Inflammatory macrophage treated with lipopolysaccharide for 1 hour (primary cell): ENCODE results near the gene B4GALT4.
"Not testable (repeated sequence)": the region's sequence is repeated elsewhere in the genome, so short reads cannot be mapped to it uniquely, and the experiment has no call there.

Source experiments
- DNase-seq, 2 donors: peaks; one replicate each; pipeline ENCODE4 v3.0.0-alpha.2; 2020 to 2022

Gene B4GALT4, protein sequence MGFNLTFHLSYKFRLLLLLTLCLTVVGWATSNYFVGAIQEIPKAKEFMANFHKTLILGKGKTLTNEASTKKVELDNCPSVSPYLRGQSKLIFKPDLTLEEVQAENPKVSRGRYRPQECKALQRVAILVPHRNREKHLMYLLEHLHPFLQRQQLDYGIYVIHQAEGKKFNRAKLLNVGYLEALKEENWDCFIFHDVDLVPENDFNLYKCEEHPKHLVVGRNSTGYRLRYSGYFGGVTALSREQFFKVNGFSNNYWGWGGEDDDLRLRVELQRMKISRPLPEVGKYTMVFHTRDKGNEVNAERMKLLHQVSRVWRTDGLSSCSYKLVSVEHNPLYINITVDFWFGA

DNA sequence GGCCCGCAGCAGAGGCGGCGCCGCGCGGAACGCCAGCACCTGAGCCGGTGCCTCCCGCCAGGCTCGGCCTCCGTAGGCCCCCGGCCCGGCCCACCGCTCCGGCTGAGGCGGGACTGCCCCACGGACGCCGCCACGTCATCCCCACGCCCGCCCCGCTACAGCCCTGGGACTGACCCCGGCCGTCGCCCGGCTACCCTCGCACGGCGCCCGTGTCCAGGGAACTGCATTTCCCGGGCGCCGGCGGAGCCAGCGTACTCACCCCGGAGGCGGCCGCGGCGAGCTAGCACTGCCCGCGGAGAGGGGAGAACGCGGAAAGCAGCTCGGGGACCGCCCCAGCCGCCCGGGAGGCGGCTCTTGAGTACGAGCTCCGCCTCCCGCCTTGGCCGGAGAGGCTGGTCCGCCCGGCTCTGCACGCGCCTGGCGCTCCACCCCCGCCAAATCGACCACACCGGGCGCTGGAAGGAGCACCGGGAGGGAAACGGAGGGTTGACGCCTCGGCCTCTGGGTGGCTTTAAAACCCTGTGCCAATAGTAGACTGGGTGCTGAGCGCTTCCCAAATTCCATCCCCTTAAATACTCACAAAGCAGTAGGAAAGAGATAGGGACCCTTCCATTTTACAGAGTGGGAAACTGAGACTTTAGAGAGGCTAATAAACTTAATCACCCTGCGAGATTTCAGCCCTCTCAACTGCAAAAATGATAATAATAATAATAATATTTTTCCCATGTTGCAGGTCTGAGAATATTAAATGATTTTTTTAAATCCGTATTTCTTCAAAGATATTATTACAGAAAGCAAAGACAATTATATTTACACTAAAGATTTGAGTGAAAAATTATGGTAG lies at the start of gene B4GALT4:
Gene B4GALT4, minus strand, starts transcription at position 288 of the 844 bp plus-strand sequence. CDS start 10,779 bp downstream, outside the sequence.
- DNase-seq, result peak; percentile 79 to 81

DNA sequence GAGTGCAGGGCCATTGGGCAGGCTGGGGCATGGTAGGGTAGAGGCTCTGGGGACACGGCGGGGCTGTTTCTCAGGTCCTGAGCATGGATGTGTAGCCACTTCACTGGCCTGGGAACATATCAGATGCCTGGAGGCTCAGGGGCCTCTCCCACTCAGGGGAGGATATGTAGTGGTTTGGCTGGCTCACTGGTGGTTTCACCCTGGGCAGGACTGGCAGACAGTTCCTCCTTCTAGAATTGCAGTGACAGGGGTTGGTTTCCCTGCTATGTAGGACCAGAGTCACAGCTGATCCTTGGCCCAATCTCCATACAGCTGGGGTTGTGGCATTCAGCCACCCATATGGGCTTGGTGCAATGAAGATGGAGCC lies 48.7 kb upstream of the B4GALT4 start:
- peak; percentile 58 to 59 for DNase-seq

DNA sequence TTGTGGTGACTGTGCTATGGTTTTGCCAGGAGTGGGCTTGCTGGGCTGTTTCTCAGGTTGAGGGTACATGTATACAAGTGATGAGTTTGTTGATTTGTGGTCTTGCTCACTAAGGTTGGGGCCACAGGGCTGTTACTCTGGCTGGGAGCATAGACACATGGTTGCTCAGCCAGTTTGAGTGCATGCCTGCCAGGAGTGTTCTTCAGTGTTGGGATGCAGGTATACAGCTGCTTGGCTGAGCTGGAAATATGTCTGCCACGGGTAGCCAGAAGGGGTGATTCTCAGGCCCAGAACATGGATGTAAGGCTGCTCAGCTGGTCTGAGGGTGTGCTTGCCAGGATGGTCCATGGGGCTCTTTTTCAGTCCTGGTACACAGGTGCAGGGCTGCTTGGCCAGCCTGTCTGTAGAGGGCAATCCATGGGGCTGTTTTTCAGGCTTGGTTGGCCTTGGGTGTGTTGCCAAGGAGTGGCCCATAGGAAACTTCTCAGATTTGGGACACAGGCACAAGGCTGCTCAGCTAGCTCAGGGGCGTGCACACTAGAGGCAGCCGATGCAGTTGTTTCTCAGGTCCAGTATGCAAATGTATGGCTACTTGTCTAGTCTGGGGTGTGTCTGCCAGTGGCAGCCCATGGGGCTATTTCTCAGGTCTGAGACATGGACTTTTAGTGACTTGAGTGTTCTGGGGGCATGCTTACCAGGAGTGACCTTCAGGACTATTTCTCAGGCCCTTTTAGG lies 48.2 kb upstream of the B4GALT4 start:
- no peak for DNase-seq

DNA sequence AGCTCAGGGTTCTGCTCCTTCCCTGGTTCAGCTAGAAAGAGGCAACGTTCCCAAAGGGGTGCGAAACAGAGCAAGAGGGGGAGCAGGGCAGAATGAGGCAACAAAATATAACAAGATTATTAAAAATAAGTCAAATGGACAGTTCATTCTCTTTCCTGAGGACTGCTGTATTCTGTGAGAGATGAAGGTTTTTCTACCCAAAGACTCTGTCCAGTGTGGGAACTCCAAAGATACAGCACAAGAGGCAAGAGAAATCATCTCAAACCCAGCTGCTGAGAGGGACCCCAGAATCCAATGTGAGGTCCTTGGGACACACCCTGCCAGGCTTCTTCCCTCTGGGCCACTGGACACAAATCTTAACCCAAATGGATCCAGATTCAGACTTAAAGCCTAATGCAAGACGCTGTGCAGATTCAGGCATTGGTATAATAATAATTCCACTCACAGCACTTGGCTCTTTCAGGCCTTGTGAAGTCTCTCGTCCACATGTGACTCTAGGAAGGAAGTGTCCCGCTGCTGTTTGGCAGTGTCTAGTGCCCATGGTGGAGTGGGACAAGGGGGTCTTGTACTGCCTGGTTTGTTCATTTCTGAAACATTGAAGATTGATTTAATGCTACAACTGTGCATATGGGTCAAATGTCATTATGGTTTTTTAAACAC lies 39.0 kb upstream of the B4GALT4 start:
- no peak for DNase-seq

DNA sequence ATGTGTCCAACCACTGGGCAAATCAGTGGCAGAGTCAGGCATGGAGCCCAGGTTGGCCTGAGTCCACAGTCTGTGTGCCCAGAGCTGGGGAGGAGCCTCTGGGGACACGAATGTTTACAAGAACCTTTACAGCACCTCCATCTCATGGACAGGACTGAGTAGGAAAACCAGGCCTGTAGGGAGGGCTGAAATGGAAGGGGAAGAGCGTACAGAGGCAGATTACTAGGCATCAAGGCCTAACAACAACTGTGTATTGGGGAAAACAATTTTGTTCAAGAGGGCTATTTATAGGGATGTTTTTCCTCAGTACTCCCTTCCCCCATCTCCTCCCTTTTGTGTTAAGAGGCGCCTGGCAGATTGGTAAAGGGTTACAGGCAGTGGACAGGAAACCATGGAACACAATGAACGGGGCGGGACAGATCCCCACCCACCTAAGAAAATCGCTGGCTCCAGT lies 38.5 kb upstream of the B4GALT4 start:
- DNase-seq, result no peak

DNA sequence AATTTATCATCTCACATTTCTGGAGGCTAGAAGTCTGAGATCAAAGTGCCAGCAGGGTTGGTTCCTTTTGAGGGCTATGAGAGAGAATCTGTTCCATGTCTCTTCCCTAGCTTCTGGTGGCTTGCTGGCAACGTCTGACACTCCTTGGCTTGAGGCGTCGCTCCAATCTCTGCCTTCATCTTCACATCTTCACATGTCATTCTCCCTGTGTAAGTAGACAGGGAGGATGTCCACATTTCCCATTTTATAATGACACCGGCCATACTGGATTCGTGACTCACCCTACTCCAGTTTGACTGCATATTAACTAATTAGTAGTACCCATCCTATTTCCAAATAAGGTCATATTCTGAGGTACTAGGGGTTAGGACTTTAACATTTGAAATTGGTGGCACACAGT lies 36.0 kb upstream of the B4GALT4 start:
- DNase-seq, result no peak

DNA sequence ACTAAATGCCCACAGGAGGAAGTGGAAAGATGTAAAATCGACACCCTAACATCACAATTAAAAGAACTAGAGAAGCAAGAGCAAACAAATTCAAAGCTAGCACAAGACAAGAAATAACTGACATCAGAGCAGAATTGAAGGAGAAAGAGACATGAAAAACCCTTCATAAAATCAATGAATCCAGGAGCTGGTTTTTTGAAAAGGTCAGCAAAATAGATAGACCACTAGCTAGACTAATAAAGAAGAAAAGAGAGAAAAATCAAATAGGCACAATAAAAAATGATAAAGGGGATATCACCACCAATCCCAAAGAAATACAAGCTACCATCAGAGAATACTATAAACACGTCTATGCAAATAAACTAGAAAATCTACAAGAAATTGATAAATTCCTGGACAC lies 29.5 kb upstream of the B4GALT4 start:
- not testable (repeated sequence) for DNase-seq

DNA sequence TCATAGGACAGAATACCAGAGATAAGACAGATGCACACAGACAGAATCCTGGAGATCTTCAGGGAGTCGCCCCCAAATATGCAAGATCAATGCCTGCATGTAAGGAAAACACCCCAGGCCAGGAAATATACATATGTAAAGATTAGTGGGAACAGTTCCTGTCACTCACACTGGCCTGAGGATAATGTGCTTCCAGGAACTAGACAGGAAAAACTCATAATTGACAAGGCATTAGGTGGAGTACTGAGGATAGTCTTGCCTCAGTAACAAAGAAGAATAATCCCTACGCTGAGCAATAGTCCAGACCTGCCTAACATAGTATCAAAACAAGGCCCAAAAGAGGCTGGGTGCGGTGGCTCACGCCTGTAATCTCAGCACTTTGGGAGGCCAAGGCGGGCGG lies 20.4 kb upstream of the B4GALT4 start:
- DNase-seq, result no peak

DNA sequence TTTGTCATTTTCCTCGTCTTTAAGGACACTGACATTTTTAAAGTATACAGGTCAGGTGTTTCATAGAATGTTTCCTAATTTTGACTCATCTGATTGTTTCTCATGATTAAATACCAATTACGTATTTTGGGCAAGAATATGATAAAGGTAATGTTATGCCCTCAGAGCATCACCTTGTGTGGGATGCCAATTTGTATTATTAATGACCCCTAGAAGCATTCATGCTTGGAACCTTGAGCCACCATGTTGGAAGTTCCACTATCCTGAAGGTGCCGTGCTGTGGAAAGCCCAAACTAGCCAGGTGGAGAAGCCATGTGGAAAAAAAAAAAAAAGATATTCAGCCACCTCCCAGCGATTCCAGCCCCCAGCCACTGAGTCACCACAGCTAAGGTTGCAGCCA lies 19.1 kb upstream of the B4GALT4 start:
- no peak for DNase-seq

DNA sequence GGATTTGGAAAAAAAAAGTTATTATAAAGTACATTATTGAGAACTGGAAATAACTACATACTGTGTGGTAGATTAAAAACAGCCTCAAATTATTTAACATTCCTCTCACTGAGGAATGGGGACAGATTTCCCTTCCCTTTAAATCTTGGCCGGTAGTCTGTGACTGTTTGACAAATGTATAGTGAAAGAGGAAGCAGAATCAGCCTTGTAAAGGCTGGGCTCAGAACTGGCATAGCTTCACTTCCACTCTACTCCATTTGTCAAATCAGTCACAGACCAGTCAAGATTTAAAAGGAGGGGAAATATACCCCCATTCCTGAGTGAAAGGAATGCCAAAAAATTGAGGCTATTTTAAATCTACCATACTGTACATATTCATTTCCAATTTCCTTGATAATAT lies 18.2 kb upstream of the B4GALT4 start:
- peak; percentile 46 to 60 for DNase-seq

DNA sequence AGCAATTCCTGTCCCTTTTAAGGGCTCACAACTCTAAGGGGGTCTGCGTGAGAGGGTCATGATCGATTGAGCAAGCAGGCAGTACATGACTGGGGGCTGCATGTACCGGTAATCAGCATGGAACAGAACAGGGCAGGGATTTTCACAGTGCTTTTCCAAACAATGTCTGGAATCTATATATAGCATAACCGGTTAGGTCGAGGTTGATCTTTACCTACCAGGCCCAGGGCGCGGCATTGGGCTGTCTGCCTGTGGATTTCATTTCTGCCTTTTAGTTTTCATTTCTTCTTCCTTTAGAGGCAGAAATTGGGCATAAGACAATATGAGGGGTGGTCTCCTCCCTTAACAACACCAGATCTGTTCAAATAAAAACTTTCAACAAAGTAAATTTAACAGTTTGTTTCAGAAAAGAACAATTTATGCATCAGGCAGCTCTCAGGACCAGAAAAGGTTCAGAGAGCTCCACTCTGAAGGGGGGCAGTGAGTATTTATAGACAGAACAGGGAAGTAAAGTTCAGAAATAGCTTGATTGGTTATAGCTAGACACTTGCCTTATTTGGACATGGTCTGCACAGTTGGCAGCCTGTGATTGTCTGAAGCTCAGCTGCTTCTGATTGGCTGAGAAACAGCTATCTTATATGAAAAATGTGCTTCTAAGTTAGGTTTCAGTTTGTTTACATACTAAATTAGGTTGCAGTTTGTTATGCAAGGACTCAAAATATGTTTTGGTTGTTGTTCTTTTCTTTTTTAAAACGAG lies 17.2 kb upstream of the B4GALT4 start:
- DNase-seq, result no peak

DNA sequence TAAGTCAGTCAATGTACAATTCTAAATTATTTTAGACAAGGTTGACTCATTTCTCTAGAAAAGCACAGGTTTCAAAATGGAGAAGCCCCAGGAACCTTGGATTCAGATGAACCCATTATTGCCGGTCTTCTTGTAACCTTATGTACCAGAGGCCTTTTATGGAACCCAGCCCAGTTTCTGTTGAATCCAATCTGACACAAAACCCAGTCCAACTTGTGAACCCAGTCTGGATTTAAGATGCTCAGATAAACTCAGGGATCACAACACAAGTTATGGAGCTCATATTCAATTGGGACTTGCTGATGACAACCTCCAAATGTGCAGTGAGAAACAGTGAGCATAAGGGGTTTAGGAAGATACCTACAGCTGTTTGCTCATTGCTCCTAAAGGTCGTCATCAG lies 16.4 kb upstream of the B4GALT4 start:
- no peak for DNase-seq

DNA sequence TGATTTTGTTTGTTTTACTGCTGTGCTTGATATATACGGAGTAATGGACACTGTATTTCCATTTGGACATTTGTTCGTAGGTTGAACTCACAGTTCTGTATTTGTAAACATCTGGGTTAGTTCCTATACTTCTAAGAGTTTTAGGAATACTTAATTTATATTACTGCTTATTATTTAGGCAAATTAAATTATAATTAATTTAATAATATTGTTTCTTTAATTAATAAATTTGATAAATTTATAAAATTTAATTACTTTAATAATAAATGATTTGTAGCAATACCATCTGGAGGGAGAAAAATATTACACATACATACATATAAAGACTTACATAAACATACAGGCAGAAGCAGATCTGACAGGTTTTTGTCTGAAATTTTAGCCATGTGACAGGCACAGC lies 14.5 kb upstream of the B4GALT4 start:
- DNase-seq, result no peak

DNA sequence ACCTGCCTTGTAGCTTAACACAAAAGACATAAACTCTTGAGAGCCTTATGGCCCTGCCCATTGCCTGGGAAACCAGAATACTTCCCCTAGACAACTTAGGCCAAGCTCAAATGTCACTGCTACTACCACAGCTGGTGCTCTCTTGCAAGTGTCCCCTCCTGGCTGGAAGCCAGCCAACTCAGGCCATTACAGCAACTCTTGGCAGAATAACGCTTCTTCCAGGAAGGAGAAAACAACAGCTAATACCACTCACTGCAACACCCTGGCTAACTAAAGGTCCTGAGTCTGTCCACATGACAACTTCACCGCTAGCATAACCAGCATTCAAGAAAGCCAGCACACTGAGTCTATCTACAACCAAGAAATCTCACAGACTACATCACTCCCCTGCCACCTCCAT lies 5.1 kb upstream of the B4GALT4 start:
- DNase-seq, result no peak

DNA sequence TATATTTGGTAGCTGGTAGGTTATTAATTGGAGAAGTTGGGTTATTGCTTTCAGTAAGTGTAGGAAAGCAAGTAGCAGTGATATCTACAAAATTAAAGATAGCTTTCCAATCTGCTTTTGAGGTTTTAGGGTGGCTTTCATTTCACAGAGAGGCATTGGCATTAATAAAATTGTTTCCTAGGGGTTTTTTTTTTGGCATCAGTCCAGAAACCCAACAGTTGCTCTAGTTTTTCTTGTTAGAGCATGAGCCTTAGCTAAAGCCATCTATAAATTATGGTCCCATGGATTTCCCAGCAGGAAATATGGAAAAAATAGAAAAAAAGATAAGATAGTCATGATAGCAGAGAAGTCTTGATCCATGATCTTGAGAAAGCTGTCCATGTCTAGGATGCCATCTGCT lies 3.0 kb upstream of the B4GALT4 start:
- no peak for DNase-seq

DNA sequence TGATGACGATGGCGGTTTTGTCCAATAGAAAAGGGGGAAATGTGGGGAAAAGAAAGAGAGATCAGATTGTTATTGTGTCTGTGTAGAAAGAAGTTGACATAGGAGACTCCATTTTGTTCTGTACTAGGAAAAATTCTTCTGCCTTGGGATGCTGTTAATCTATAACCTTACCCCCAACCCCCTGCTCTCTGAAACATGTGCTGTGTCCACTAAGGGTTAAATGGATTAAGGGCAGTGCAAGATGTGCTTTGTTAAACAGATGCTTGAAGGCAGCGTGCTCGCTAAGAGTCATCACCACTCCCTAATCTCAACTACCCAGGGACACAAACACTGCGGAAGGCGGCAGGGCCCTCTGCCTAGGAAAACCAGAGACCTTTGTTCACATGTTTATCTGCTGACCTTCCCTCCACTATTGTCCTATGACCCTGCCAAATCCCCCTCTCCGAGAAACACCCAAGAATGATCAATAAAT lies 2.4 kb upstream of the B4GALT4 start:
- DNase-seq, result not testable (repeated sequence)

DNA sequence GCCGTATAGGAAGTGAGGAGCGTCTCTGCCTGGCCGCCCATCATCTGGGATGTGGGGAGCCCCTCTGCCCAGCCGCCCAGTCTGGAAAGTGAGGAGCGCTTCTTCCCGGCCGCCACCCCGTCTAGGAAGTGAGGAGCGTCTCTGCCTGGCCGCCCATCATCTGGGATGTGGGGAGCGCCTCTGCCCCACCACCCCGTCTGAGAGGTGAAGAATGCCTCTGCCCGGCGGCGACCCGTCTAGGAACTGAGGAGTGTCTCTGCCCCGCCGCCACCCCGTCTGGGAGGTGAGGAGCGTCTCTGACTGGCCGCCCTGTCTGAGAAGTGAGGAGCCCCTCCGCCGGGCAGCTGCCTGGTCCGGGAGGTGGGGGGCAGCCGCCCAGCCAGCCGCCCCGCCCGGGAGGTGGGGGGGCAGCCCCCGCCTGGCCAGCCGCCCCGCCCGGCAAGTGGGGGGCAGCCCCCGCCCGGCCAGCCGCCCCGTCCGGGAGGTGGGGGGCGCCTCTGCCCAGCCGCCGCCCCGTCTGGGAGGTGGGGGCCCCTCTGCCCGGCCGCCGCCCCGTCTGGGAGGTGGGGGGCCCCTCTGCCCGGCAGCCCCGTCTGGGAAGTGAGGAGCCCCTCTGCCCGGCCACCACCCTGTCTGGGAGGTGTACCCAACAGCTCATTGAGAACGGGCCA lies 1.8 kb upstream of the B4GALT4 start:
- not testable (repeated sequence) for DNase-seq

DNA sequence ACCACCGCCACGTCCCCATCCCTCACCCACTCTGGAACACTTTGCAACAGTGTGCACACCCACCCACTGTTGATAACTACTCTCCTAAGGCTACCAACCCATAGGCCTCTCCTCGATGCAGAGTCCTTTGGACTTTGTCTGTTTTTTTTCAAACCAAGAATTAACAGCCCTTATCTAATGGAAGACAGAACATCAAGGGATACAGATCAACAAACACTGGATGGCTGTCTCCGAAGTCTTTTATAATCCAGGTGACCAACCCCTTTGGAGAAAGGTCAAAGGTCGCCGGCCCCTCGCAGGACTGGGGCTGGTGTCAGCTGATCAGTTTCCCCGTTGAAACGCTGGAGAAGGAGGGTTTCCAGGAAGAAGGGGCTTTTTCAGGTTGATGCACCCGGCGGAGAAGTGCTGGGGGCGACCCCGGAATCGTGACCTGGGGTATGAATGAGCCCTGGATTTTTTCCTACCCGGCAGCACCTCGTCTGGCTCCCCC lies 532 bp downstream of the B4GALT4 start:
- DNase-seq, result no peak

DNA sequence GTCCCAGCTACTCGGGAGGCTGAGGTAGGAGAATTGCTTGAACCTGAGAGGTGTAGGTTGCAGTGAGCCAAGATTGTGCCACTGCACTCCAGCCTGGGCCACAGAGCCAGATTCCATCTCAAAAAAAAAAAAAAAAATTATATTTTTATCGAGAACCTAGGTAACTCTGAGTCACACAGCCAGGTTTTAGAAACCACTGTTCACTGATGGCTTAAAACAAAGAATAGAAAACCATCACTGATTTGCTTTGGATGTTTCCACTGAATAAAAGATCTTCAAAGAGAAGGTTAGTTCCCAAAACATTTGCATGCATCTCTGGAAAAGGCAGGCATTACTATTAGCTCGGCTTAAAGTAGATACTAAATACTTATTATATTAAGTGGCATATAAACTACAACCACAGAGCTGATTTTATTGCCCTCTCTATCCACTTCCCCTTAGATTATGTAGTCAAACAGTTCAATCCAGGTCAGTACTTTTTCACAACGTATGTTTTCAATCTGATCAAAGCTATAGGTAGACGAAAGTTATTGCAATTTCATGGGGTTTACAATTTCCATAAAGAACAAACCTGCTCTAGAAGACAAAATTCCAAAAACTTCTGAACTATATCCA lies 1.4 kb downstream of the B4GALT4 start:
- DNase-seq, result no peak

DNA sequence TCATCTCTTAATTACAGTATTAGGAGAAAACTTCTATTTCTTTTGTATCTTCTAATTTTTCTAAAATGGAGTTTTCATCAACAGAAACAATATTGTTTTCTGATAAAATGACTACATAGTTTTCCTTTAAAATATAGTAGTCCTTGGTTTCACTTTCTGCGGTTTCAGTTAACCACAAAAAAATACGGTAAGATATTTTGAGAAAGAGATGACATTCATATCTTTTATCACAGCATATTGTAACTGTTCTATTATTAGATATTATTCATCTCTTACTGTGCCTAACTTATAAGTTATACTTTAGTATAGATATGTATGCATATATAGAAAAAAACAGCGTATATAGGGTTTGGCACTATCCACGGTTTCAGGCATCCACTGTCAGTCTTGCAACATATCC lies 2.3 kb downstream of the B4GALT4 start:
- no peak for DNase-seq

DNA sequence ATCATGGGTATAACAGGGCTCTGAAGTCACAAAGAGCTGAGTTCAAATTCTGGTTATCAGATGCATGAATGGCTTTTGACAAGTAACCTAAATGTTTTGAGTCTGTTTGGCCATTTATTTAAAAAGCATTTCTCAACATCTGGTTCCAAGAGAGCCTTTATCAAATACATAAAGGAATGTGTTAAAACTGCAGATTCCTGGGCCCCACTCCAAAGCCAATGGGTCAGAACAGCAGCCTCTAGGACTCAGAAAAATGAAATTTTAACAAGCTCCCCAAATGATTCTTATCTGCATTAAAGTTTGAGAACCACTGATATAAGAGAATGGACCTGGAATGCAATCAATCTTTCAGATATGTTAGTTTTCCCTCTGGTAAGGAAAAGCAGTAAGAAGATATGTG lies 3.4 kb downstream of the B4GALT4 start:
- no peak for DNase-seq
